Activated CD4-positive, alpha-beta T cell treated with anti-CD3 and anti-CD28 coated beads for 48 hours (primary cell): ENCODE data around the gene TMEM196.

Source experiments
- DNase-seq: peaks from one replicate; pipeline ENCODE4 v3.0.0-alpha.2; 2020

TMEM196 gene

DNA sequence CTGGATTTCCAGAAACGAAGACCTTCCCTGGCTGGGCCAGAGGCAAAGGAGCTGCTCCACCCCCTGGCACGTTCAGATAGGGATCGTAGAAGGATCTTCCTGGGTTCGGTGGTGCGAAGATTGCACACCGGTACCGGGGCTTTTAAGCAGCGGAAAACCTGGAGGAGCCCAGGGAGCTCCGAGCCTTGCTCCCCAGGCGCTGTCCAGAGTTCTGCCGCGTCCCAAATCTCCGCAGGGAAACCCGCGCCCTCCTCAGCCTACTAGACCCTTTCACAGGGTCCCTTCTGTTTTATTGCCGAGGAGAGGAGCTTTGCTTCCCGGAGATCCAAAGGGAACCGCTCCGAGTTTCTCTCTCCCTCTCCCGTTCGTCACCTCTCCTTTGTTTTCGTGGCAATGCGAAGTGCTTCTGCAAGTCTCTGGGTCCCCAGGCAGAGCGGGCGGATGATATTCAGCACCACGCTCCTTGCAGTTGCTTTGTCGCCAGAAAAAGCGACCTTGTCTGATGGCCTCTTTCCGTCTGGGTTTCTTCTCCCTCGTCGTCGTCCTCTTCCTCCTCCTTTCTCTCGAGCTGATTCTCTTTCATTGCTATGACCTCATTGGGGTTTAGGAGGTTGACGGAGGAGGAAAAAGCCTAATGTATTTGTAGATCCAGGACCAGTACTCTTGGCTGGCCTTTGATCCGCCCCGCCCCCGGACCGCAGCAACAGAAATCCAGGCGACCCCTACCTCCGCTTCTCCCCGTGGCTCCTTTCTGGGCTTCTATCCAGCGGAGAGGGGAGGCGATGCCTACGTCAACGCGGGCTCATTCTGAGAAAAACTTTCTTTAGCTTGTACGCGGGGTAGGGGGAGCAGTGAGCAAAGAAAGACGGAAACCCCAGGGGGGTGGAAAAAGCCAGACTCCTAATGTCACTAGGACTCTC, at the start of gene TMEM196:
TSS of gene TMEM196 (minus strand) at position 777 of the 920 bp plus-strand sequence. CDS start 921 bp downstream, outside the sequence.
- DNase-seq, result no peak

DNA sequence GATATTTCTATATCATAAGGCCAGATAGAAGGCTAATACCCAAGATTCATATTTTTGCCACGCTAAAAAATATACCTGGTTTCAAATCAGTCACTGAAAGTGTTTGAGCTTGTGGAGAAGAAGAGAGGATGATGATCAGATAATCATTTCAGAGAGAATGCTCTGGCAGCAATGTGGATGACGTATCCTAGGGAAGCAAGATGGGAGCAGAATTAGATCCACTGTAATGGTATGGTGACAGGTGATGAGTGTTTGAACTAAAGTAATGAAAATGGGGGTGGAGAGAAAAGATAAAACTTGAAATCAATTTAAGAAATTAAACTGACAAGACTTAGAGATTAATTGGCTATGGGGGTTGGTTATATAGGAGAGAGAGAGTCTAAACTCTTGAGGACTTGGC, 42.7 kb upstream of the TMEM196 start:
- no peak for DNase-seq

DNA sequence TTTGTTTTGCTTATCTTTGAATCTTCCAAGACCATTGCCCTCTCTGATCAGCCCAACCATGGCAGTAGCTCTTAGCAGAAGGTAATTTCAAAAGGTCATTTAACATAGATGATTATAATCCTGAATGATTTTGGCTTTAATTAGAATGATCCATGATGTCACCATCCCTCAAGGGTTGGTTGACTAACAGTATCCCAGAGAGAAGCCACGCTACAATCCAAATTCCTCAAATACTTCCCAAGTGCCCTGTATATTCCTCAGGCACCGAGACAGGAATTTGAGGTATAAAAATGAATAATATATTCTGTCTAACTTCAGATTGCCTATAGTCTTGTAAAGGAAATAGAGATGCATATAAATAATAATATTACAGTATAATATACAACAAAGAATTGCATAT, 42.1 kb upstream of the TMEM196 start:
- no peak for DNase-seq

DNA sequence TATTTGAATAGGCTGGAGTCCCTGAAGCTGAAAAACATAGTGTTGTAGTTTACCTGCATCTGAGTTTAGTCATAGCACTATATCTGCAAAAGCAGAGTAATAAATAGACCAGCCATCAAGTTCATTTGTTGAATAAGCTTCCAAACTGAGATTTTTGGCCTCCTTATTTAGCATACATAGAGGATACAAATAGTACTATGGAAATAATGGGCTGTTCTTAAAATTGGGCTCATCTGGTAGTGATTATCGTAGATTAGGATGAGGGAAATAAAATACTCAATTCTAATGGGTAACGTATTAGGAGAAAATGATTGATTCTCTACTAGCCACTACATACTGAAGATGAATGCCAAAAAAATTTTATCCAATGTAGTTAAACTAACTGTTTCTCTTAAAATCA, 41.4 kb upstream of the TMEM196 start:
- DNase-seq, result no peak

DNA sequence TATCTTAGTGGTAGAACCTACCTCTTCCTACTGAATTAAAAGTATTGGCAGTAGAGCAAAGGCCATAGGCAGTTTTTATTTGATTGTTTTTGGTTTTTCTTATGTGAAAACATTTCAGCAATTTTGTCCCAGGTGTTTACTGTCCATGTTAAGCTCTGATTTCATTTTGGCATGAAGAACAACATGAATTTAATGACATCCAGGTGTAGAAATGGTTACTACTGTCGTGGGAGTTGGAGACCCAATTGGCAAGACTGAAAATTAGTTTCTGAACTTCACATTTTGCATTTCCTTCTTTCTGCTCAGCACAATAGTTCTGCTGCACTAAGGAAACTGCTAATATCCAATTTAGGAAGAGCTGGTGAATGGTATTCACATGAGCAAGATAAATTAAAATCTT, 38.0 kb upstream of the TMEM196 start:
- no peak for DNase-seq

DNA sequence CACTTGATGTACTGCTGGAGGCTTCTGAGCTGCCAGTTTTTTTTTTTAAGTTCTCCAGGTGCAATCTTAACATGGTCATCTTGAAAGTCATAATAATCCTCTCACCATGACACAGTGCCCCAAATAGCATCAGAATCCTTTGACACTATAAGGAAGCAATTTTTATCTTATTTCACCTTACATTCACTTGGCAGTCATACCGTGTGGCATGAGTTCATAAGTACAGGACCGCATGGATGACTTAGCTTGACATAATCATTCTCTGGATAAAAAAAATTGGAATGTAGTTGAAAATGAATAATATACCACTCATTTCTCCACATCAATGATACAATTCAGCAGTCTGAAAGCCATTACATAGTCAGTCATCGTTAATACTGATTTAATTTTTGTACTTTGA, 25.6 kb upstream of the TMEM196 start:
- no peak for DNase-seq

DNA sequence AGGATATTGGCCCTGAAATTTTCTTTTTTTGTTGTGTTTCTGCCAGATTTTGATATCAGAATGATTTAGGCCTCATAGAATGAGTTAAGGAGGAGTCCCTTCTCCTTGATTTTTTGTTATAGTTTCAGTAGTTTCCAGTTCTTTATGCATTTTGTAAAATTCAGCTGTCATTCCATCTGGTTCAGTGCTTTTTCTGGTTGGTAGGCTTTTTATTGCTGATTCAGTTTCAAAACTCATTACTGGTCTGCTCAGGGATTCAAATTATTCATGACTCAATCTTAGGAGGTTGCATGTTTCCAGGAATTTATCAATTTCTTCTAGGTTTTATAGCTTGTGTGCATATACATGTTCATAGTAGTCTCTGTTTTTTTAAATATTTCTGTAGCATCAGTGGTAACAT, 10.1 kb upstream of the TMEM196 start:
- no peak for DNase-seq

DNA sequence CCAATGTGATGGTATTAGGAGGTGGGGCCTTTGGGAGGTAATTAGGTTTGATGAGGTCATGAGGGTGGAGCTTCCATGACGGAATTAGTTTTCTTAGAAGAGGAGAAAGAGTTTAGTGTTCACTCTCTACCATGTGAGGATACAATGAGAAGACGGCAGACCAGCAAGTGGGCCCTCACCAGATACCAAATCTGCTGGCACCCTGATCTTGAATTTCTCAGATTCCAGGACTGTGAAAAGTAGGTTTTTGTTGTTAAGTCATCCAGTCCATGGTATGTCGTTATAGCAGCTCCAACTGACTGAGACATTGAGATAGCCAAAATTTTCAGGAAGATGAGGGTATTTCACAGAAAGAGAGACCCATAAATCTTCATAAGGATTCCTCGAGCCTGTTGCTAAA, 3.6 kb upstream of the TMEM196 start:
- DNase-seq, result no peak

DNA sequence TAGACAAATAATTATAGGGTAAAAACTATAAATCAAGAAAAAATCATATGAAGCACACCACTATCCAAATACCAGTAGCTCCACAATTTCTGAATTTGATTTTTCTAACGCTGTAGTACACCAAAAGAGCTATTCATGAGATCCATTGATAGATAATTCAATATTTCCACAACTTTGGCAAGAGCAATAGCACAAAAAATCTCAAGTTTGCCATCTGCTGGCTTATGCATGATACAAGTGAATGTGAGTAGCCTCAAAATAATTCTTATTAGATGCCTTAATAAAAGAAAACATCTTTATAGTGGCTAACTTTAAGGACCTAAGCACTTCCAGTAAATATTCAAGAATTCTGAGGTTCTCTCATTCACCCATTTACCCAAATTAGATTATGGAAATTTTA, 2.2 kb upstream of the TMEM196 start:
- DNase-seq, result no peak

DNA sequence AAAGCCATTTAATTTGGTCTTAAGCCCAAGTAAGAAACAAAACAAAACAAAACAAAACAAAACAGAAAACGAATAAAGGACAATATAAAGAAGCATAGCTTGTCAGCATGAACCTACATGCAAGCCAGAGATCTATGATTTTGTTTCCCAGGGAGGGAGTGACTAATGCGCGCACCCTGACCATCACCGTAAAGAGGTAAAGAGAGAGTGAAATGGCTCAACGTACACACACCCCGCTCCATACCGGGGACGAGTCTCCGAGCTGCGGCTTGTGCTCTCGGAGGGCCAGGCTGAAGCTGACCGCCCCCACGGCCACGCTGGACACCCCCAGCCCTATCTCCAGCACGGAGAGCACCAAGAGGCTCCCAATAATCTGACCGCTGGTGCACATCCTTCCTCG, 1.1 kb downstream of the TMEM196 start:
- DNase-seq, result no peak

DNA sequence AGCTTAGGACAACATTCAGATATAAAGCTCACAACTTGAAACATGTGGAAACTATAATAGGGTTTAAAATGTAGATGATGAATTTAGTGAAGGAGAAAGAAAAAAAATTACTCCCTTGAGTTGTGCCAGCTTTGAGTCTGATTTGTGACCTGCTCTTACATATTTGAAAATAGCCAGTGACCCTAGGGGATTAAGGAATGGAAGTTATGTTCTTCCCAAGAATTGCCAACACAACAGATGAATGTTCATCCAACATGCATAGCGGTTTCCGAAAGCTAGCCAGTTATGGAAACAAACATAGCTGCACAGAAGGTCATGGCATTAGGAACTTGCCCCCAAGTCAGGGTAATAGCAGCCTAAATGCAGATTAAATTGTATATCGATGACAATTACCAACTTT, 10.8 kb downstream of the TMEM196 start:
- DNase-seq, result no peak

DNA sequence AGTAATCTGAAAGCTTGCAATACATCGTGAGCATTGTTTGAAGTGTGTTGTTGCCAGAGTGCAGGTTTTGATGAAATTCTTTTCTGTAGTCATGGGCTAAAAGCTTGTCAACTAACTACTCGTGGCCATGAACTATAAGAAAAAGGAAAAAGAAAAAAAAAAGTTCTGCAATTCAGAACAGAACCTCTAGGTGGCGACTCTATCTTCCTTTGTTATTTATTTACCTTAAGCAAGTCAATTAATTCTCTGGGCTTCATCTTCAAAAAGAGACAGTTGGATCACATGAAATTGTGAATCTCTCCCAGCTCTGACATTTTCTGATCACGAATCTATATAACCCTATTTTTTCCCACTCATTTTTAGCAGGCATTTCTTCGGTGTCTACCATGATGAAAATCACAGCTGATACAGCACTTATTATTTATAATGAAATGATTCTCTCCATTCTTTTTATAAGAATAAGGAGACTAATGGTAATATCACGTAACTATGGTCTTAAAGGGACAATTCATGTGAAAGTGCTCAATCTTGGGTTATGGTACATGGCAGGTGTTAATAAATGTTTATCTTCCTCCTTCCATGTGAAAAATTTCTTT, 18.8 kb downstream of the TMEM196 start:
- DNase-seq, result no peak

DNA sequence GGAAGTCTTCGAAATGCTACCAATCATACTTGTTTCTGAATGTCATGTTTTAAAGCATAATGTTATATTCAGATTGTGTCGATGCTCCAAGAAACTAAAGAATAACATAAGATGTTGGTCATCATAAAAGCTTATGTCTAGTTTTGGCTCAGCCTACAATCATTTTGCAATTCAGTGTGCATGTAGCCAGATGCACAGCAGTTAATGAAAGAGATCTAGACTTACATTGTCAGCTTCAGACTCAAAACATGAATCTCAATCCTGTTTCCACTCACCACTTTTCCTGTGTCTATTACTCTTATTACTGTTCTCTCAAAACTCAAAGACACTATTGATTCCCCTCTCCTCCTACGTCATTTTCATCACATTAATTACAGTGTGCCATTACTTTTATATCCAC, 21.4 kb downstream of the TMEM196 start:
- no peak for DNase-seq

DNA sequence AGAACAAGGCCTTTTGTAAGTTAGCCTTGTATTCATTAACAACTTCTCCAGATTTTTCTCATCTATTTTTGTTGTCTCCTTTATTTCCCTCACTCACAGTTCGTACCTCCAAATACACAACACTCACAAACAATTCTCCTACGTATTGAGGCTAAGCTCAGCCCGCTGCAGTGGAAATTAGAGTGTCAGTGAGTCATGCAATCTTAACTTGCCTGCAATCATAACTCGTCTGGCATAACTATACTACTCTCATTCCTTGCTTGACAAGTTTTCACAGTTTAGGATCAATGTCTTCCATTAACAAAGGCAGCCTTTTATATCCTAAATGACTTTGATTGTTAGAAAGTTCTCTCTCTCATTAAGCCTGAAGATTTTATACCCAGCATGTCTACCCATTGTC, 23.8 kb downstream of the TMEM196 start:
- DNase-seq, result no peak

DNA sequence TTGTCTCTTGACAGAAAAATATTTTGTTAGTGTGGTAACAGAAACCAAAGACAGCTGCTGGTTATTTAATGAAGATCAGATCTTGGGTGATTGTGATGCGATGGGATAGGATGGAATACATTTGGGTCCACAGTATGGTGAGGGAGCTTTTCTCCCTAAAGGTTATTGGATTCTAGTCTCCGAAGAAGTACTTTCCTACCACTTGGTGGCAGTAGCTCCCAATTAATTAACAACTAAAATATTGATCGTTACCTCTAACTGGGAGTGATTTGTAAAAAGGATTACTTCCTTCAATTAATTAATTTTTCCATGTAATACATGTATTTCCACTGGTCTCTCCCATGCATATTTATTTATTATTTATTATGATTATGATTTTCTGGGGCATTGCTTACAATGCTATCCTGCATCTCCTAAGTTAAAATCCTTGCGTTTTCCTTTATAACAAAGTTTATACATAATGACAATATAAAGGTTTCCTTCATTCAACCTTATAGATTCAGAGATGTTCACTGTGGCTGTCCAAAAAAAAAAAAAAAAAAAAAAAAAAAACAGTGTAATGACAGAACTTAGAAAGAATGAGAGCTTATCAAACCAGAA, 25.6 kb downstream of the TMEM196 start:
- DNase-seq, result no peak

DNA sequence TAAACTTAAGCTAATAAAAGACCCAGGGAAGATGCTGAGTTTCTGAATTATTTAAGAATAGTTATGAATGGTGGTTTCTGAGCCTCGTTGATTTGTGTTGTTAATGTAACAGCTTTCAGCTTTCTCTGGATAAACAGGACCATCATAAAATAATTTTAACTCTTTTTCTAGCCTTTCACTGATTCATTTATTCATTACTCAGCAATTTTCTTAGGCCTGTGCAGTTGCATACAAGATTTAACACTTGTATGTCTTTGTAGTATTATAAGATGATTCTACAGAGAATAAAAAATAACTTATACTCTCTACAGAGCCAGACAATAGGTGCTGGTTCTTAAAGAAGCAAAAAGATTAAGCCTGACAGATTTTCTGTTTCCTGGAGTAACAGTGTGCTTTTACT, 29.3 kb downstream of the TMEM196 start:
- DNase-seq, result no peak

DNA sequence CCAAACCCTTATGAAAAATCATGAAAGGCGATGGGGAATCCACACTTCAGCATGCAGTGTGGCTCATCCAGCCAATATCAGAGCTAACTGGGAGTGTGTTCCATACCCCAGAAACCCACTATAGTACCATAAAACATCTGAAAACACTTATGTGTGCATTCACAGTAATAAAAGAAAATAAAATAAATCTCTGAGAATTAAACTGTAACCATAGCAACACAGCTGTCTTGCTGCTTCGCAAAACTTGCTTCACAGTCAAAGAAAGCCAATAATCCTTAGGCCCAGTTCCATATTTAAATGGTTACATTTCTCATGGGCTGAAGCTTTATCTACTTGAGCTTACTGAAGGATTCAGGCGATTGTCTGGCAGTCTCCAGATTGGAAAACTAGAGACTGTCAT, 44.7 kb downstream of the TMEM196 start:
- no peak for DNase-seq

DNA sequence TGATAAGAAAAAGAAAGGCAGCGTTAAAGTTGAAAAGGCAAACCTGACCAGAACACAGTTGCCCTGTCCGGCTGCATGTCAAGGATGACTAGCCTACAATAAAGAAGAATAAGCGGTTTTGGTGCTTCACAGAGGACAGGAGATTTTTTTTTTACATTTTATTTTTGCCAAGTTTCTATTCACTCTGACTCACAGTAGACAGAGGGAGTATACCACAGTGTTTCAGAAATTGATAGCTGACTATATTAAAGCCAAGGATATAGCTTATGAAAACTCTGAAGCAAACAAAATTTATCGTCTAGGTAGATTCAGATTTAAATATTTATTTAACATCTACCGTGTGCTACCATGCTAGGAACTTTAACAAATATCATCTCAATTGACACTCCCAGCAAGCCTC, 47.6 kb downstream of the TMEM196 start:
- no peak for DNase-seq

DNA sequence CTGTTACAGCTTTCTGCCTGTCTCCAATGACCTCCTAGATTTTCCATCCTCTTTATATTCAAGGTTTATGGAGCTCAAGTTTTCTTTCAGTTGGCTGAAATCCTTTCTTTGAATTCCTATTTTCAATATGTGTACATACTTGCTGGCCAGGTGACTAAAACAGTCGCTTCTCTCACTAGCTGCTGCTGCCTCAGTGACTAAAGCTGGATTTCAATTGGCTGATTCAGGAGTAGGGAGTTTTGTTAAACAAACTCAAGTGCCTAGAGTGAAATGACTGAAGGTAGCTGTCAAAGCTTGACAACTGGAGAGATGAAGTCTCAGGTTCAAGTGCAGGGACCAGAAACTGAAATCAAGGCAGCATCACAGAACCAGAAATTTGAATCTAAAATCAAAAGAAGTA, 57.9 kb downstream of the TMEM196 start:
- no peak for DNase-seq

DNA sequence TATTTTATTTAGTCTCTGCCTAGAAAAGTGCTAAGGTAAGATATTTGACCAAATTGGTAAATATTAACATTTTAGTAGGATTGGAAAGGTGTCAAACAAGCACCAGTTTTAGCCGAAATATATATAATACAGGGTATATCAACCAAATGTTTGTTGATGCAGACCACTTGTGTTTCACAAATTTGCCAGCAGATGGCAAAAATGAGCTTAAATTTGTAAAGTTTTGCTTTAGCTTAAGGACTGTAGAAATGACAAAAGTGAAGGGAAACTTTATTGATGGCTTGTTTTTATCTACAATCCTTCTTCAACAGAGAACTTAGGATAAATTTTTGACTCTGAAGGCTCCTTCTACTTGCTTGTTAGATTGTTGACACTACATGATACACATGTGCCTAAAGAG, 59.7 kb downstream of the TMEM196 start:
- DNase-seq, result peak; percentile 51

DNA sequence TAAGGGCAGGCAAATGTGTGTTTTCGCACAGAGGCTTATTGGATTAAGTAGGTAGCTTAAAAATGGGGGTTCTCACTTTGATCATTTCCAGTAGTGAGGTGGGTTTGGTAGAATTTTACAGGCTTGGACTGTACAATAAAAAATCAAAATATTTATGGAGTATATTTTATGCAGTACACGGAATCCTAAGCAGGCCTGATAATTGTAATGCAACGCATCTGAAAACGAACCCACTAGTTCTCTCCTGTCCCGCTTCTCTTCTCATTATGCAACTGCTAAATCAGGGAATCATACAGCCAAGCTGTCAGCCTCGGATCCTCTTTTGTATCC, 64.2 kb downstream of the TMEM196 start:
- no peak for DNase-seq

DNA sequence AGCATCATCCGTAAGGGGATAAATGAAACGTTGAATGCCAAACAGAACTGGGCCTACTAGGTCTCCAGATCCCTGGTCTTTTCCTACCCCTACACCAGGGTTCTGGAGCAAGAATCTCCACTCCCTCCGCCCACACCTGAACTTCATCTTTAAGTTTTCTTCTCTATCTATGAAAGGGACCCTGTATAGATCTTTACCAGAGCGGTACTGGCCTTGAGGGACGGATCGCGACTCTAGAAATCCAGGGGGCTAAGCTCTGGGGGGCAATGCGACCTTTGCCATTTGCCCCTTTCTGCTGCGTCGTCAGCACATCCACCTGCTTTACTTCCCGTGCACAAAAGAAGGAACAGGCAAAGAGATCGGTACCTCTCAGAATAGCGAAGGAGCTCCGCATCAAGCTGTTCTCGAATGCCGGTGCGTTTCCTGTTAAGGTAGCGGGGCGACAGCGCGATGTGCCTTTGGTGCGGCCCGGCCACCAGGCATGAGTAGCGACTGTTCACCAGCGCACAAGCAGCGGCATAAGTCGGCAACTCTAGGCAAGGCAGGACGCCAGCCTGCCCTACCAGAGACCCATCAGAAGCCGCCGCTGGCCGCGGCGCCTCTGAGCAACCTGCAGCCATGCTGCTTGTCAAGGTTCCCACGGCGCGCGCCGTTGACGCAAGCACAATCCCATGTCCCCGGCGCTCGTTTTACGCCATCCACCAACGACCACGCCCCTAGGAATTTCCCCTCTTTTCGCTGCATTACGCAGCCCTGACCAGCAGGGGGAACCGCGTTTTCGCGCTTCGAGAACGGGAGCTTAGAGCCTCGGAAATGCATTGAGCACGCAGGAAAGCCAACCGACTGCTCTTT, 64.8 kb downstream of the TMEM196 start, which contains the start of gene POLR1F:
TSS of gene POLR1F (minus strand) at position 641 of the 852 bp plus-strand sequence. CDS start at position 620, 21 bp downstream.
- DNase-seq, result peak; percentile 94

DNA sequence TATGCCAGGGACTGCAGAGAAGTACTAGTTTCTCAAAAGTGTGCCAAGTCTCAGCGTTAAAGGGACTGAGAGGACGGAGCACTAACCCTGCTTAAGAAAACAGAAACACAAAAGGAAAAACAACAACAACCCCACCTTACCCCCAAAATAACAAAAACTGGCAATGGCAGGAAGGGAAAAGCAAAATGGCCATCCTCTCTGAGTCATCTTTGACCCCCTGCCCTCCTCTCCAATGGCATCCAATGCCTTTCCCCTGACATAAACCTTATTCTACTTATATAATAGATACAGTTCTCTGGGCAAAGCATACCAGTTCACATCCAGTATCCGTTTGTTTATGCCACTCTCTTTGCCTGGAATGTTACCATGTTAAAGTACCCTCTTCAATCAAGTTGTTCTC, 66.2 kb downstream of the TMEM196 start:
- no peak for DNase-seq
